Fibroblast of skin of abdomen (primary cell): Measurements from ENCODE around the gene TMEM132D.

ENCODE experiments used
- DNase-seq: peaks from one replicate; pipeline ENCODE4 v3.0.0-alpha.2; 2013

Gene TMEM132D

DNA sequence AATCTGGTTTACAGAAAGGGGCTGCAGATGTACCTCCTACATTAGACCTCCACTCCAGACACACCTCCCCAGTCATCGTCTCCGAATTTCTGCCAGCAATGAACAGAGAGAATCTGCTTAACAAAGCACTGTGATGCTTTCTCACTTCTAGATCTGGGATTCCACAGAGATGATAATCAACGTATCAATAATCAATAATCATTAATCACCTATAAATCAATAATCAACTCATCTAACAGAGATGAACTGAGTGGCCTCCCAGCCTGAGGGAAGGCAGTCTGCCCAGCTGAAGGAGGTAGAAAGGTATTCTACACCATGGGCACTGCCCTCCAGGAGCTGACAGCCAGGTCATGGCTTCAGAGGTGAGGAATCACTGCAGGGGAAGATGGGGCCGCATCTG, 183.2 kb downstream of the TMEM132D start:
- no peak for DNase-seq

DNA sequence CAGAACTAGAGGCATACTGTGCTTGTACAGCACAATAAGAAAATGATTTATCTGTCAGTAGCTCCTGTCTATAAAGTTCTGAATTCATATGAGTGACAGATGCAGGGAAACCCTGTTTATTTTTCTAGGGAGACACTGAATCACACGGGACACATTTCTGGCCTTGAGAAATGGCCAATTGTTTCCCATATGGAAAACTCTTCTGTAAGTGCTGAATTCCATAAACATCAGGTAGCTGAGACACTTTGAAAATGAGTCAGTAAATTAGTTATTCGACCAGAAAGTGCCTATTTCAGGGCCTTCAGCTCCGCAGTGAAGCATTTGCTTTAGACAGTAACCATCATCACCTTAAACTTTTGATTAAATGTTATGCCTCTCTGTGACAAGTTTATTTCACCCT, 184.4 kb downstream of the TMEM132D start:
- DNase-seq, result peak; percentile 3

DNA sequence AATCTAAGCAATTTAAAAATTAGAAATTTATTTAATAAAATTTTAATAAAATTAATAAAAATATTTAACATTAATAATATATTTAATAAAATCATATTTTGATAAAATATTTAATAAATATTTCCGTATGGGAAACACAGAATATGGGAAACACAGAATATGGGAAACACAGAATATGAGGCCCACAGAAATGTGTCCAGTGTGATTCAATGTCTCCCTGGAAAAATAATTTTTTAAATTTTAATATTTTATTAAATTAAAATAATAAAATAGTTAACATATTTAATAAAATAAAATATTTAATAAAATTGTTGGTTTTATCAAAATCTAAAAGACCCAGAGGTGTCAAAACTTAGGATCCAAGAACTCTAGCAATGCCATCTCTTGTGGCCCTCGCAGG, 186.4 kb downstream of the TMEM132D start:
- no peak for DNase-seq

- DNase-seq, result no peak
These were observed 187.0 kb downstream of the TMEM132D start for GRCh38 chr12:129716825-129717224.

DNA sequence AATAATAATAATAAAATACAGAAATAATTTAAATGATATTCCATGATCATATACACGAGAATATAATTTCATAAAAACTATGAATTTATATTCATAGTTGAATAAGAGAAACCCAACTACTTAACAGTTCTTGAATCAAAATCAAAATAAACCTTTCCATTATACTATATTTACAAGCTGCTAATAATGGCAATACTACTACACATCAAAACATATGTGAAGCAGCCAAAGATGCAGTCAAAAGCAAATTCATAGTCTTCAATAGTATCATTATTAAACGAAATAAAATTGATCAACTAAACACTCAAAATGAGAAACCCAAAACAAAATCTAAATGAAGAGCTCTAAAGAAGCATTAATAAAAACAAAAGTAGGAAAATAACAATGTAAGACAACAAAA, 197.1 kb downstream of the TMEM132D start:
- no peak for DNase-seq

DNA sequence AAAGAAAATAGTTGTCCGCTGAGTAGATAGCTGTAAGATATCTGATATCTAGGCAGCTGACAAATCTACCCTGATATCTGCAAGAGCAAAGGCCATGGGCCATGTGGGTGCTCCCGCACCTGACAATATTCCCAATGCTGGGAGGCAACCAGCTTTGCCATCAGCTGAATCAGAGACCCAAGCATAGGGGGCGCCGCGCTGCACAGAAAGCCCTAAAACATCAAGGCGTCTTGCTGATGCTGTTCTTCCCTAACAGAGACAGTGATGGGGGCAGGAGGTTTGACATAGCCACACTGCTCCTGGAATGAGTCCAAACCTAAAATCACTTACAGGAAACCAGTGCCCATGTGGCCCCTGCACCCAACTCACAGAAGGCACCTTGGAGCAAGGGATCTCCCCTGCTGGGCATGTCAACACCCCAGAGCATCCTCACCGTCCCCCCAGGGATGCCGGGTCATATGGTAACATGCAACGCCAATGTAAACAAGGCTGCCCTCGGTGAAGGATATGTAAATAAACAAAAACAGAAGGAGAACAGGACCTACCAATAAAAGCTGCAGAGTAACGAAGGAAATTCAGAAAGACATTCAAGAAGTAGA, 199.5 kb downstream of the TMEM132D start:
- no peak for DNase-seq

- DNase-seq, result peak; percentile 6
These were observed 202.2 kb downstream of the TMEM132D start for GRCh38 chr12:129701631-129702101.

- no peak for DNase-seq
These were observed 203.8 kb downstream of the TMEM132D start for GRCh38 chr12:129700036-129700435.

GRCh38 chr12:129696926-129697325, 206.9 kb downstream of the TMEM132D start:
- DNase-seq, result peak; percentile 30

GRCh38 chr12:129696405-129696804, 207.4 kb downstream of the TMEM132D start:
- no peak for DNase-seq

DNA sequence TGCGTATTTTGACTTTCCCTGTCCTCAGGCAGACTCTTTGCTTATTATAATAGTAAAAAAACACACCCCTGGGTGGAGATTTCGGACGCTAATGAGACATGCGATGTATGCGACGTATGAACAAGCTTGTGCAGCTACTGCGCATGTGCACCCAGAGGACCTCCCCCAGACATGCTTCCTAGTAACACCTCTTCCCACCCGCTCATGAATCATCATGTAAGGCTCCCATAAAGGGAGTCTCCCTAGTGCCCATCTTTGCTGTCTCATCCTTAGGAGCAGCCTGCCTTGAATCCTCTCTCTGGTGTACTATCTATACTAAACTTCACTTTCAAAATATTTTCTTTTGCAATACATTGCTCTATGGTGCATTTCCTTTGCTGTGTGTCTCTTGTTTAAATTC, 210.1 kb downstream of the TMEM132D start:
- no peak for DNase-seq

DNA sequence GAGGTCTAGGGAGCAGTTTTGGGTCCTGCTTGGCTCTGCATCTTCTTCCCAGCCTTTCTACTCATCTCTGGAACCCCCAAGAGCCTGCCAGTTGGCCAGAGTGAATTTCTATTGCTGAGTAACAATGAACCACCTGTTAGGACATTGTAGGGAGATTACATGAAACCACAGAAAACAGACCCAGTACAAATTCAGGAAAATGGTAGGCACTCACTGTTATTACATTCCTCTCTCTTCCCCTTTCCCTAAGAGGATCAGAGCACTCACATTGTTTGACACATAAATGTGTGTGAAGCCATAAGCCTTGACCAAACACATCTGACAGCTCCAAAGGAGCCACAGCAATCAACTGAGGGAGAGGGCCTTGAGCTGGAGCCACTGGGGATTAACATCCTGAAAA, 216.1 kb downstream of the TMEM132D start:
- no peak for DNase-seq

DNA sequence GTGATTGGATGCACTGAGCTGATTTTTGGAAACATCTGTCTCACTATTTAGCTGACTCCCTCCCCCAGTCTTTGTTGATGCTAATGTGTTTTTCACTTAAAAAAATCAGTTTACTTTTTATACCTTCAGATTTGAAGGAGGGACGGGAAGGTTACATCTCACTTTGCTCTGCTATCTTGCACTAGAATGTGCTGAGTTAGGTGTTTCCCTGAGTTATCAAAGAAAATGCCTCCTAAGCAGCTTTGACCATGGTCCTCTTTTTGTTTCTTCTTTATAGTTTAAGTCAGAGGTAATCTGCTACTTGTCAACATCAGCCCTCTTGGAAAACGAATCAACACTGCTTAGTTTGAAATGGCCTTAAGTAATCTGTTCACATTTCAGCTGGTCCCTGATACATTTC, 222.0 kb downstream of the TMEM132D start:
- DNase-seq, result no peak

DNA sequence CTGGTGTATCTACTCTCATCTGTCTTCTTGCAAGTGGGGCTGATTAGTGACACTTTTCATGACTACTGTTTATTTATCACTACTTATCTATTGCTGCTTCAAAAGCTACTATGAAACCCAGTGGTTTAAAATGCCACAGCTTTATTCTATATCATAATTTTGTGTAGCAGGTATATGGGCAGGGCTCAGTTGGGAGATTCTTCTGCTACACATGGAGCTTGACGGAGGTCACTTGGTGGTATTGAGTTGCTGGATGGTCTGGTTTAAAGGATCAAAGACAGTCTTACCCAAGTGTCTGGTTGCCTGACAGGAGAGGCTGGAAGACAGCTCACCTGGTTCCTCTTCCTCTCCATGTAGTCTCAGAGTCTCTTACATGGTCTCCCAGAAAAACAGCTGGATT, 222.7 kb downstream of the TMEM132D start:
- no peak for DNase-seq

DNA sequence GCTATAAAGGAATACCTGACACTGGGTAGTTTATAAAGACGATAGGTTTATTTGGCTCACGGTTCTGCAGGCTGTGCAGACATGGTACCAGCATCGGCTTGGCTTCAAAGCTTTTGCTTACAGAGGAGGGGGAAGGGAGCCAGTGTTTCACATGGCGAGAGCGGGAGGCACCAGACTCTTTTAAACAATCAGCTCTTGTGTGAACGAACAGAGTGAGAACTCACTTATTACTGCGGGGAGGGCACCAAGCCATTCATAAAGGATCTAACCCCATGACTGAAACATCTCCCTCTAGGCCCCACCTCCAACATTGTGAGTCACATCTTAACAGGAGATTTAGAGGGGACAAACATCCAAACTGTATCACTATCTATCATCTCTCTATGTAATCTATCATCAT, 227.4 kb downstream of the TMEM132D start:
- no peak for DNase-seq

DNA sequence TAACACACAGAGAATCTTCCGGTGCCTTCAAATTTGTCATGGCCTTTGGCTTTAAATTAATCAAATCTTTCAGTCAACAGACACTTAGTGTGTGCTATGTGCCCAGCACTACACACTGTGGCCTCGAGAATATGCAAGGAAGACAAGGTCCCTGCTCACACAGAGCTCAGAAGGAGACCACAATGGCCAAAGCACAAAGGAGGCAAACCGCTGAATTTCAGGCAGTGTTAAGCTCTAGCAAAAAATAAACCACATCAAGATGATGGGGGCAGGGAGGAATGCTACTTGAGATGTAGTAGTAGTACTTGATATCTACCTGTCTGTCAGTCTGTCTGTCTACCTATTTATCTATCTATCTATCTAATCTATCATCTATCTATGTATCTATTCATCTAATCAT, 227.9 kb downstream of the TMEM132D start:
- DNase-seq, result no peak

- DNase-seq, result no peak
These were observed 228.3 kb downstream of the TMEM132D start for GRCh38 chr12:129675496-129675895.

- DNase-seq, result no peak
These were observed 230.0 kb downstream of the TMEM132D start for GRCh38 chr12:129673806-129674205.

- DNase-seq, result no peak
These were observed 231.7 kb downstream of the TMEM132D start for GRCh38 chr12:129672110-129672509.

GRCh38 chr12:129670256-129670920, 233.4 kb downstream of the TMEM132D start:
- peak; percentile 49 for DNase-seq

GRCh38 chr12:129665414-129665813, 238.4 kb downstream of the TMEM132D start:
- DNase-seq, result no peak

- no peak for DNase-seq
These were observed 241.6 kb downstream of the TMEM132D start for GRCh38 chr12:129662234-129662633.

- no peak for DNase-seq
These were observed 242.9 kb downstream of the TMEM132D start for GRCh38 chr12:129660946-129661345.

- peak; percentile 80 for DNase-seq
These were observed 243.7 kb downstream of the TMEM132D start for GRCh38 chr12:129659961-129660622.
